IMR-90 (cell line): ENCODE measurements around the gene PLCL2. TPM values are rescaled to one million over a fixed set of nuclear protein-coding genes. Genes with fewer than 3 reads are reported as not detected.

Experiments
- ATAC-seq: fragments of 200-7000 bp; cut with Tn5 transposase; 2 replicates; pipeline ENCODE4 v1.9.1; 2020; ENCODE audit warnings: low read depth, mild to moderate bottlenecking, moderate library complexity
- BruUV-seq: library from RNA; stranded (reverse); fragments of 400-500 nt; replicated peaks from 2 replicates; lab custom pipeline; 2021; lab: Mats Ljungman, UMichigan
- CTCF ChIA-PET: fragments of 300-600 bp; formaldehyde crosslinking; extraction: SDS; loops from one replicate; lab custom pipeline; 2021; ENCODE audit warnings: antibody characterized with exemption; lab: Yijun Ruan, JAX
- POLR2A ChIA-PET: fragments of 300-600 bp; sonication (Branson Sonifier 250); formaldehyde crosslinking; loops from one replicate; lab custom pipeline; 2022; ENCODE audit warnings: antibody characterized with exemption; ENCODE audit not compliant: unreplicated experiment; lab: Charles Lee
- DNase-seq: peaks from one replicate; pipeline ENCODE4 v3.0.0; 2013
- H2AFZ ChIP-seq: replicated peaks from 2 replicates; pipeline ENCODE3; 2013; ENCODE audit warnings: low read length, mild to moderate bottlenecking; ENCODE audit not compliant: poor library complexity
- H2AK5ac ChIP-seq: 2 replicates; pipeline ENCODE4 v1.6.1; 2013; ENCODE audit warnings: low read depth, low read length, inconsistent platforms
- H2AK9ac ChIP-seq: replicated peaks from 2 replicates; pipeline ENCODE3; 2013; ENCODE audit warnings: mild to moderate bottlenecking, low read depth, low read length, moderate library complexity; ENCODE audit not compliant: poor library complexity
- H2BK120ac ChIP-seq: 2 replicates; pipeline ENCODE4 v1.6.1; 2013; ENCODE audit warnings: low read depth, low read length, inconsistent platforms
- H2BK15ac ChIP-seq: 3 replicates; pipeline ENCODE4 v1.6.1; 2013; ENCODE audit warnings: low read depth, low read length, inconsistent platforms
- H2BK20ac ChIP-seq: 2 replicates; pipeline ENCODE4 v1.6.1; 2013; ENCODE audit warnings: low read depth, mild to moderate bottlenecking, inconsistent platforms, low read length, moderate library complexity
- H2BK5ac ChIP-seq: 2 replicates; pipeline ENCODE4 v1.6.1; 2013; ENCODE audit warnings: mild to moderate bottlenecking, low read depth, low read length, inconsistent platforms; ENCODE audit not compliant: poor library complexity, severe bottlenecking
- H3K14ac ChIP-seq: replicated peaks from 2 replicates; pipeline ENCODE4 v1.6.1; 2013; ENCODE audit warnings: low read depth, low read length, inconsistent platforms
- H3K18ac ChIP-seq: 2 replicates; pipeline ENCODE4 v1.6.1; 2013; ENCODE audit warnings: low read depth, low read length, control low read depth
- H3K23ac ChIP-seq: 2 replicates; pipeline ENCODE4 v1.6.1; 2013; ENCODE audit warnings: low read depth, low read length, inconsistent platforms
- H3K27ac ChIP-seq: 2 replicates; pipeline ENCODE4 v1.5.1; 2013; ENCODE audit warnings: mild to moderate bottlenecking, control low read depth, low read length; ENCODE audit not compliant: insufficient read depth
- H3K27me3 ChIP-seq: 2 replicates; pipeline ENCODE4 v1.6.1; 2013; ENCODE audit warnings: low read length; ENCODE audit not compliant: control insufficient read depth, insufficient read depth
- H3K36me3 ChIP-seq: 2 replicates; pipeline ENCODE4 v1.6.1; 2013; ENCODE audit warnings: low read length, mixed read lengths; ENCODE audit not compliant: control insufficient read depth, insufficient read depth
- H3K4ac ChIP-seq: 2 replicates; pipeline ENCODE4 v1.6.1; 2013; ENCODE audit warnings: low read depth, low read length, inconsistent platforms
- H3K4me1 ChIP-seq: 2 replicates; pipeline ENCODE4 v1.6.1; 2013; ENCODE audit warnings: low read length, mixed read lengths; ENCODE audit not compliant: control insufficient read depth, insufficient read depth
- H3K4me2 ChIP-seq: 2 replicates; pipeline ENCODE4 v1.6.1; 2013; ENCODE audit warnings: low read depth, mild to moderate bottlenecking, control low read depth, low read length, moderate library complexity
- H3K4me3 ChIP-seq: 2 replicates; pipeline ENCODE4 v1.5.1; 2013; ENCODE audit warnings: low read depth, mild to moderate bottlenecking, control low read depth, low read length, moderate library complexity; ENCODE audit not compliant: insufficient read depth
- H3K56ac ChIP-seq: 2 replicates; pipeline ENCODE4 v1.6.1; 2013; ENCODE audit warnings: low read length, inconsistent platforms; ENCODE audit not compliant: insufficient read depth; ENCODE audit errors: extremely low read depth
- H3K79me1 ChIP-seq, 2 experiments: 2 replicates each; pipeline ENCODE4 v1.6.1; 2013; ENCODE audit warnings: low read length in 2 of 2, inconsistent platforms in 1 of 2, low read depth in 1 of 2
- H3K9ac ChIP-seq: 2 replicates; pipeline ENCODE4 v1.6.1; 2013; ENCODE audit warnings: low read depth, low read length, control low read depth
- H3K9me1 ChIP-seq: 2 replicates; pipeline ENCODE4 v1.6.1; 2013; ENCODE audit warnings: low read length, inconsistent platforms; ENCODE audit not compliant: insufficient read depth
- H3K9me3 ChIP-seq: 2 replicates; pipeline ENCODE4 v1.6.1; 2013; ENCODE audit warnings: low read length; ENCODE audit not compliant: control insufficient read depth, insufficient read depth
- H4K20me1 ChIP-seq: 2 replicates; pipeline ENCODE4 v1.6.1; 2013; ENCODE audit warnings: low read length, inconsistent platforms; ENCODE audit not compliant: insufficient read depth
- H4K5ac ChIP-seq: 2 replicates; pipeline ENCODE4 v1.6.1; 2013; ENCODE audit warnings: mild to moderate bottlenecking, low read depth, low read length, control low read depth
- H4K8ac ChIP-seq, 2 experiments: 2 replicates each; pipeline ENCODE4 v1.6.1; 2013; ENCODE audit warnings: low read depth in 2 of 2, low read length in 2 of 2, control low read depth in 1 of 2, inconsistent platforms in 1 of 2
- H4K91ac ChIP-seq: 2 replicates; pipeline ENCODE4 v1.6.1; 2013; ENCODE audit warnings: low read depth, low read length, inconsistent platforms; ENCODE audit not compliant: insufficient read depth
- CEBPB ChIP-seq: IDR thresholded peaks from 2 replicates; pipeline ENCODE4 v1.6.1; 2012; ENCODE audit warnings: low read depth, low read length, improper control_type of control experiment
- FOS ChIP-seq: fragments of 150-350 bp; IDR thresholded peaks from 2 replicates; pipeline ENCODE4 v1.6.1; 2016; ENCODE audit warnings: low read depth, low read length
- MAZ ChIP-seq: IDR thresholded peaks from 2 replicates; pipeline ENCODE4 v1.6.1; 2012; ENCODE audit warnings: low read depth, mild to moderate bottlenecking, low read length, improper control_type of control experiment, moderate library complexity, borderline replicate concordance
- MXI1 ChIP-seq: IDR thresholded peaks from 2 replicates; pipeline ENCODE4 v1.6.1; 2012; ENCODE audit warnings: low read depth, mild to moderate bottlenecking, low read length, moderate library complexity, borderline replicate concordance
- NFE2L2 ChIP-seq: fragments of 150-350 bp; IDR thresholded peaks from 2 replicates; pipeline ENCODE4 v1.6.1; 2016; ENCODE audit warnings: low read depth, mild to moderate bottlenecking, low read length
- RAD21 ChIP-seq: IDR thresholded peaks from 2 replicates; pipeline ENCODE4 v1.6.1; 2012; ENCODE audit warnings: low read length, improper control_type of control experiment
- RCOR1 ChIP-seq: IDR thresholded peaks from 2 replicates; pipeline ENCODE4 v1.6.1; 2012; ENCODE audit warnings: mild to moderate bottlenecking, low read length, improper control_type of control experiment; ENCODE audit not compliant: insufficient replicate concordance
- SMC3 ChIP-seq: fragments of 150-350 bp; IDR thresholded peaks from 2 replicates; pipeline ENCODE4 v1.6.1; 2016; ENCODE audit warnings: low read depth, mild to moderate bottlenecking, antibody characterized with exemption, low read length, moderate library complexity
- USF2 ChIP-seq: fragments of 150-350 bp; IDR thresholded peaks from 2 replicates; pipeline ENCODE4 v1.6.1; 2017; ENCODE audit warnings: mild to moderate bottlenecking, antibody characterized with exemption, low read length, low read depth
- WGBS, 2 experiments: methylation state at CpG; one replicate each; pipeline versions ENCODE4 v1.1.5 to v1.1.7; 2013; ENCODE audit warnings: missing lambda C conversion rate in 2 of 2; ENCODE audit not compliant: insufficient read length in 1 of 2; ENCODE audit errors: extremely low coverage in 2 of 2; 5-methylcytosine and 5-hydroxymethylcytosine counted together
- dilution Hi-C: fragments of 300-500 bp; cut with HindIII; formaldehyde crosslinking; loops from one replicate; pipeline ENCODE4 v1.14.3; 2018; ENCODE audit warnings: low sequenced_read_pairs; ENCODE audit not compliant: unreplicated experiment
- in situ Hi-C: fragments of 300-500 bp; cut with MboI; formaldehyde crosslinking; loops from 3 replicates; pipeline ENCODE4 v1.14.3; 2019; ENCODE audit warnings: low sequenced_read_pairs, inconsistent platforms, mixed read lengths
- intact Hi-C: fragments of 100-400 bp; cut with micrococcal nuclease; formaldehyde crosslinking; loops from 2 replicates; pipeline ENCODE4 v1.10.0; 2022
- polyA plus RNA-seq, 3 experiments: library from polyadenylated mRNA; depleted of rRNA; stranded (reverse); fragments of >200 nt; gene quantifications; 2 replicates each; pipeline ENCODE4 v1.2.3, GENCODE V29; 2012; ENCODE audit warnings: low replicate concordance in 1 of 3
- total RNA-seq: library from RNA; depleted of rRNA; stranded (reverse); fragments of >200 nt; gene quantifications from 2 replicates; pipeline ENCODE4 v1.2.3, GENCODE V29; 2012
- TF ChIP-seq, protein P1 (sequence below): fragments of 150-350 bp; IDR thresholded peaks from 2 replicates; pipeline ENCODE4 v1.6.1; 2016; ENCODE audit warnings: low read depth, mild to moderate bottlenecking, low read length, moderate library complexity, borderline replicate concordance

PLCL2 gene
- total and polyA plus RNA-seq, 2 of the 4 experiments (the other 2 are of a cell fraction): 0.92 to 3.8 TPM

GRCh38 chr3:16837602-16838001 lies 47.2 kb upstream of the PLCL2 start:
- H3K14ac ChIP-seq: no peak overlapping the region
- no peak for ATAC-seq
- no peak overlapping the region for H2BK120ac ChIP-seq
- TF ChIP-seq USF2 (no peak), RAD21 (no peak), SMC3 (no peak), CEBPB (no peak), MXI1 (no peak), NFE2L2 (no peak), RCOR1 (no peak), FOS (no peak), MAZ (no peak)
- TF ChIP-seq, protein P1, sequence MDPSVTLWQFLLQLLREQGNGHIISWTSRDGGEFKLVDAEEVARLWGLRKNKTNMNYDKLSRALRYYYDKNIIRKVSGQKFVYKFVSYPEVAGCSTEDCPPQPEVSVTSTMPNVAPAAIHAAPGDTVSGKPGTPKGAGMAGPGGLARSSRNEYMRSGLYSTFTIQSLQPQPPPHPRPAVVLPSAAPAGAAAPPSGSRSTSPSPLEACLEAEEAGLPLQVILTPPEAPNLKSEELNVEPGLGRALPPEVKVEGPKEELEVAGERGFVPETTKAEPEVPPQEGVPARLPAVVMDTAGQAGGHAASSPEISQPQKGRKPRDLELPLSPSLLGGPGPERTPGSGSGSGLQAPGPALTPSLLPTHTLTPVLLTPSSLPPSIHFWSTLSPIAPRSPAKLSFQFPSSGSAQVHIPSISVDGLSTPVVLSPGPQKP: no peak
- BruUV-seq: no TSS peak
- H3K4me3 ChIP-seq: no peak overlapping the region
- dilution Hi-C loops: no loop called here
- no peak overlapping the region for H3K27ac ChIP-seq
- no peaks in the 10 kb centered on the region for H3K9me3 ChIP-seq
- H3K4me1 ChIP-seq: no peaks in the 10 kb centered on the region
- no peaks in the 10 kb centered on the region for H3K79me1 ChIP-seq
- peaks cover 2% of the 10 kb centered on the region; the same call in 1 of the 2 replicates for H3K27me3 ChIP-seq
- no peak overlapping the region for H2BK15ac ChIP-seq
- H4K91ac ChIP-seq: no peak overlapping the region
- intact Hi-C loops: no loop called here
- no peak overlapping the region for H3K18ac ChIP-seq
- no peak overlapping the region for H3K9ac ChIP-seq
- DNase-seq: no peak
- H3K23ac ChIP-seq: no peak overlapping the region
- H2BK20ac ChIP-seq: no peak overlapping the region
- no peak overlapping the region for H3K56ac ChIP-seq
- H3K36me3 ChIP-seq: no peaks in the 10 kb centered on the region
- in situ Hi-C loops: no loop called here
- H3K9me1 ChIP-seq: no peaks in the 10 kb centered on the region
- no CpG with 5 or more reads among the region's 7 CpGs for WGBS, 2 experiments
- H4K20me1 ChIP-seq: no peaks in the 10 kb centered on the region
- no peak overlapping the region for H3K4ac ChIP-seq
- no peak overlapping the region for H4K5ac ChIP-seq
- no peak overlapping the region for H2AK9ac ChIP-seq
- POLR2A ChIA-PET: no interaction called here
- H3K4me2 ChIP-seq: no peak overlapping the region
- no peak overlapping the region for H2AK5ac ChIP-seq
- no peak overlapping the region for H4K8ac ChIP-seq
- CTCF ChIA-PET: no interaction called here
- no peak overlapping the region for H2AFZ ChIP-seq
- H2BK5ac ChIP-seq: no peak overlapping the region
